Right lobe of liver (tissue), 4 donors: ENCODE data around the gene NBDY.

ENCODE experiments used
- CTCF ChIP-seq, 4 donors: fragments of 200-600 bp in 3 of 4; fragments of 450-650 bp in 1 of 4; IDR thresholded peaks; one replicate each; pipeline versions ENCODE4 v1.5.1 to v1.8.0; 2016 to 2022; ENCODE audit warnings: antibody characterized with exemption in 4 of 4, mild to moderate bottlenecking in 2 of 4
- POLR2A ChIP-seq: fragments of 450-650 bp; IDR thresholded peaks from one replicate; pipeline ENCODE4 v1.6.1; 2017; ENCODE audit warnings: antibody characterized with exemption, mild to moderate bottlenecking
- donor health status: DM: no; HTN: no; CAD: no.
- donor health status: DM: no; HTN: no; CAD: no.
- donor health status: DM: no; HTN: yes; CAD: no.

- TF ChIP-seq CTCF (IDR thresholded peaks at IDR 0.05) (no peak), POLR2A (no peak)
Measured at GRCh38 chrX:56782791-56783449, 53.9 kb downstream of the NBDY start.
